VCaP (cell line): ENCODE measurements around the gene PRKAG1.

Experiments
- H3K27ac ChIP-seq: fragments of 450-650 bp; 2 replicates; pipeline ENCODE4 v1.5.1; 2017
- CTCF ChIP-seq: fragments of 450-650 bp; conservative IDR thresholded peaks from 2 replicates; pipeline ENCODE4 v1.5.1; 2017; ENCODE audit warnings: mild to moderate bottlenecking, moderate library complexity

Gene PRKAG1

GRCh38 chr12:49014547-49014946, 4.0 kb downstream of the PRKAG1 start:
- TF ChIP-seq CTCF = peak; percentile 47
- H3K27ac ChIP-seq = no peak overlapping the region

- H3K27ac ChIP-seq = no peak overlapping the region
- no peak for TF ChIP-seq CTCF
These were observed 5.1 kb downstream of the PRKAG1 start for GRCh38 chr12:49013428-49013827.

GRCh38 chr12:49012739-49013138, 5.8 kb downstream of the PRKAG1 start:
- no peak for TF ChIP-seq CTCF
- no peak overlapping the region for H3K27ac ChIP-seq

GRCh38 chr12:49010092-49010668, 8.4 kb downstream of the PRKAG1 start:
- TF ChIP-seq CTCF = no peak

GRCh38 chr12:49008943-49009342, 9.6 kb downstream of the PRKAG1 start:
- TF ChIP-seq CTCF = no peak
- H3K27ac ChIP-seq = no peak overlapping the region

More at GRCh38 chr12:49010092-49010668, 8.4 kb downstream of the PRKAG1 start:
- H3K27ac ChIP-seq = no peak overlapping the region

GRCh38 chr12:49000346-49000745, 18.2 kb downstream of the PRKAG1 start:
- H3K27ac ChIP-seq = peak overlapping the region; percentile 87
- no peak for TF ChIP-seq CTCF

- H3K27ac ChIP-seq = peak within 1 kb of the TSS; percentile 87
- TF ChIP-seq CTCF = no peak
These were observed 19.0 kb downstream of the PRKAG1 start, which contains the start of gene DDN for GRCh38 chr12:48999371-49000131. TSS of gene DDN (minus strand) at chr12:48999375. CDS start at chr12:48999287, 88 bp downstream.
